Gastroesophageal sphincter (tissue), 3 donors: ENCODE data around the gene KCNJ1.

Experiments used
- EP300 ChIP-seq: sonication (generic); formaldehyde crosslinking; IDR thresholded peaks from one replicate; pipeline ENCODE4 v1.6.1; 2017; ENCODE audit warnings: antibody characterized with exemption, mild to moderate bottlenecking
- POLR2A ChIP-seq, 2 donors: fragments of 450-650 bp; IDR thresholded peaks; one replicate each; pipeline ENCODE4 v1.6.1; 2017; ENCODE audit warnings: antibody characterized with exemption in 2 of 2, mild to moderate bottlenecking in 2 of 2, moderate library complexity in 1 of 2
- POLR2AphosphoS5 ChIP-seq: sonication (generic); formaldehyde crosslinking; IDR thresholded peaks from one replicate; pipeline ENCODE4 v1.6.1; 2017; ENCODE audit warnings: antibody characterized with exemption
- TF ChIP-seq, protein P1 (sequence below), 4 experiments: fragments of 200-600 bp in 2 of 4; fragments of 450-650 bp in 2 of 4; sonication (generic) in 1 of 4; IDR thresholded peaks; one replicate each; pipeline ENCODE4 v1.5.1; 2017 to 2019; ENCODE audit warnings: antibody characterized with exemption in 4 of 4, mild to moderate bottlenecking in 2 of 4, moderate library complexity in 2 of 4

DNA sequence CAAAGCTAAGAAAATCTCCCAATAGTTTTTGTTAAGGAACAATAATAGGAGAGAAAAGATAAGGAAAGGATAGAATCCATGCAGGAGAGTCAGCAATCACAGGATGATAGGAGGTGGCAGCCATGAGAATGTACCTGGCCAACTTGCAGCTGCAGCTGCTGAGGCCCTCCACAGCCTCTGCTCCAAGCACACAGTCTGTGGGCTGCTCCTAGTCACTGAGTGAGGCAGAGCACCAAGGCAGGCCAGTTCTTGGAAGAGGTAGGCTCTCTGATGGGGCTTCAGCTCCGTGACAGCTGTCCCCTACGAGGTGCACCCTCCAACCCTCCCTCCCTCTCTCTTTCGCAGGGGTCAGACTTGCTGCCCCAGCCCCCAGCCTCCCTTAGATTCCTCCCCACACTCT lies 5.5 kb upstream of the KCNJ1 start:
- TF ChIP-seq, protein P1, sequence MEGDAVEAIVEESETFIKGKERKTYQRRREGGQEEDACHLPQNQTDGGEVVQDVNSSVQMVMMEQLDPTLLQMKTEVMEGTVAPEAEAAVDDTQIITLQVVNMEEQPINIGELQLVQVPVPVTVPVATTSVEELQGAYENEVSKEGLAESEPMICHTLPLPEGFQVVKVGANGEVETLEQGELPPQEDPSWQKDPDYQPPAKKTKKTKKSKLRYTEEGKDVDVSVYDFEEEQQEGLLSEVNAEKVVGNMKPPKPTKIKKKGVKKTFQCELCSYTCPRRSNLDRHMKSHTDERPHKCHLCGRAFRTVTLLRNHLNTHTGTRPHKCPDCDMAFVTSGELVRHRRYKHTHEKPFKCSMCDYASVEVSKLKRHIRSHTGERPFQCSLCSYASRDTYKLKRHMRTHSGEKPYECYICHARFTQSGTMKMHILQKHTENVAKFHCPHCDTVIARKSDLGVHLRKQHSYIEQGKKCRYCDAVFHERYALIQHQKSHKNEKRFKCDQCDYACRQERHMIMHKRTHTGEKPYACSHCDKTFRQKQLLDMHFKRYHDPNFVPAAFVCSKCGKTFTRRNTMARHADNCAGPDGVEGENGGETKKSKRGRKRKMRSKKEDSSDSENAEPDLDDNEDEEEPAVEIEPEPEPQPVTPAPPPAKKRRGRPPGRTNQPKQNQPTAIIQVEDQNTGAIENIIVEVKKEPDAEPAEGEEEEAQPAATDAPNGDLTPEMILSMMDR (IDR thresholded peaks at IDR 0.05) = no peak
- TF ChIP-seq POLR2AphosphoS5 (no peak), EP300 (no peak), POLR2A (IDR thresholded peaks at IDR 0.05) (no peak)
